ENCODE data around the gene SLC41A3.
"Not testable (repeated sequence)": the region's sequence is repeated elsewhere in the genome, so short reads cannot be mapped to it uniquely, and the experiment has no call there.

The SLC41A3 gene

GRCh38 chr3:126077754-126078153 is 6.2 kb downstream of the SLC41A3 start:
- Histone ChIP-seq H3K36me3 (ENCODE audit: control insufficient read depth, insufficient read depth, low read length) (no peaks in the 10 kb centered on the region), H3K4me1 (ENCODE audit: control insufficient read depth, insufficient read depth, low read length) (no peaks in the 10 kb centered on the region), H3K27ac (ENCODE audit: low read depth, low read length) (no peak overlapping the region), H3K27me3 (ENCODE audit: control insufficient read depth, insufficient read depth, low read length) (no peaks in the 10 kb centered on the region), H3K9me3 (ENCODE audit: control insufficient read depth, insufficient read depth, low read length) (no peaks in the 10 kb centered on the region), H3K4me3 (ENCODE audit: low read depth, low read length) (no peak overlapping the region), H3K9ac (ENCODE audit: low read depth, low read length) (no peak overlapping the region)

GRCh38 chr3:126076140-126076539 is 7.8 kb downstream of the SLC41A3 start:
- H3K4me3 ChIP-seq (ENCODE audit: low read depth, low read length), result no peak overlapping the region
- no peaks in the 10 kb centered on the region for H3K27me3 ChIP-seq (ENCODE audit: control insufficient read depth, insufficient read depth, low read length)
- H3K4me1 ChIP-seq (ENCODE audit: control insufficient read depth, insufficient read depth, low read length), result no peaks in the 10 kb centered on the region
- no peak overlapping the region for H3K9ac ChIP-seq (ENCODE audit: low read depth, low read length)
- no peaks in the 10 kb centered on the region for H3K9me3 ChIP-seq (ENCODE audit: control insufficient read depth, insufficient read depth, low read length)
- no peak overlapping the region for H3K27ac ChIP-seq (ENCODE audit: low read depth, low read length)
- no peaks in the 10 kb centered on the region for H3K36me3 ChIP-seq (ENCODE audit: control insufficient read depth, insufficient read depth, low read length)

GRCh38 chr3:126070146-126070545 is 13.8 kb downstream of the SLC41A3 start:
- no peak overlapping the region for H3K4me3 ChIP-seq (ENCODE audit: low read depth, low read length)
- H3K27me3 ChIP-seq (ENCODE audit: control insufficient read depth, insufficient read depth, low read length), result no peaks in the 10 kb centered on the region
- no peak overlapping the region for H3K27ac ChIP-seq (ENCODE audit: low read depth, low read length)
- H3K9me3 ChIP-seq (ENCODE audit: control insufficient read depth, insufficient read depth, low read length), result no peaks in the 10 kb centered on the region
- no peak overlapping the region for H3K9ac ChIP-seq (ENCODE audit: low read depth, low read length)
- H3K4me1 ChIP-seq (ENCODE audit: control insufficient read depth, insufficient read depth, low read length), result no peaks in the 10 kb centered on the region
- no peaks in the 10 kb centered on the region for H3K36me3 ChIP-seq (ENCODE audit: control insufficient read depth, insufficient read depth, low read length)

DNA sequence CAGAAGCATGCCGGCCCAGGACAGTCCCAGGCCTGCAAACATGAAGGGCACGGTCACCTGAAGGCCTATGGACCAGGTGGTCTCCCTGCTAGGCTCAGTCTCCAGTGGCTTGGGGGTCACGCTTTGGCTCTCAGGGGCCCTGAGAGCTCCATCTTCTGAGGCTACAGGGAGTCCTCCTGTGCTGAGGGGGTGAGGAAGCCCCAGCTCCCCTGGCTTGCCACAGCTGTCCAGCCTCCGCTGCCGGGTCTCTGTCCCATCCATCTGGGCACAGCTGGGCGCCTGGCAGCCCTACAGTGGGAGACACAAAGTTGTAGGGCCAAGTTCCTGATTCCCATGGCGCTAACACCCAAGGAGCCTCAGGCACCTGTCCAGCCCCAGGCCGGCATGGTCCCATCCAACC is 16.0 kb downstream of the SLC41A3 start:
- Histone ChIP-seq H3K27ac (ENCODE audit: low read depth, low read length) (no peak overlapping the region), H3K9ac (ENCODE audit: low read depth, low read length) (no peak overlapping the region), H3K4me3 (ENCODE audit: low read depth, low read length) (no peak overlapping the region)

GRCh38 chr3:126066676-126067075 is 17.2 kb downstream of the SLC41A3 start:
- H3K27me3 ChIP-seq (ENCODE audit: control insufficient read depth, insufficient read depth, low read length); H3K9me3 ChIP-seq (ENCODE audit: control insufficient read depth, insufficient read depth, low read length); H3K4me3 ChIP-seq (ENCODE audit: low read depth, low read length); H3K36me3 ChIP-seq (ENCODE audit: control insufficient read depth, insufficient read depth, low read length); H3K4me1 ChIP-seq (ENCODE audit: control insufficient read depth, insufficient read depth, low read length); H3K9ac ChIP-seq (ENCODE audit: low read depth, low read length); H3K27ac ChIP-seq (ENCODE audit: low read depth, low read length): not testable (repeated sequence)

More for the DNA sequence above, 16.0 kb downstream of the SLC41A3 start:
- H3K4me1 ChIP-seq (ENCODE audit: control insufficient read depth, insufficient read depth, low read length), result no peaks in the 10 kb centered on the region
- no peaks in the 10 kb centered on the region for H3K27me3 ChIP-seq (ENCODE audit: control insufficient read depth, insufficient read depth, low read length)
- H3K36me3 ChIP-seq (ENCODE audit: control insufficient read depth, insufficient read depth, low read length), result no peaks in the 10 kb centered on the region
- no peaks in the 10 kb centered on the region for H3K9me3 ChIP-seq (ENCODE audit: control insufficient read depth, insufficient read depth, low read length)

- no peaks in the 10 kb centered on the region for H3K27me3 ChIP-seq (ENCODE audit: control insufficient read depth, insufficient read depth, low read length)
- H3K4me3 ChIP-seq (ENCODE audit: low read depth, low read length), result no peak overlapping the region
- H3K27ac ChIP-seq (ENCODE audit: low read depth, low read length), result no peak overlapping the region
Observed at GRCh38 chr3:126065876-126066275, 18.0 kb downstream of the SLC41A3 start.

GRCh38 chr3:126064627-126065258 is 19.2 kb downstream of the SLC41A3 start:
- Histone ChIP-seq H3K9ac (ENCODE audit: low read depth, low read length) (no peak overlapping the region), H3K4me1 (ENCODE audit: control insufficient read depth, insufficient read depth, low read length) (no peaks in the 10 kb centered on the region), H3K9me3 (ENCODE audit: control insufficient read depth, insufficient read depth, low read length) (no peaks in the 10 kb centered on the region), H3K36me3 (ENCODE audit: control insufficient read depth, insufficient read depth, low read length) (no peaks in the 10 kb centered on the region), H3K27ac (ENCODE audit: low read depth, low read length) (no peak overlapping the region), H3K27me3 (ENCODE audit: control insufficient read depth, insufficient read depth, low read length) (no peaks in the 10 kb centered on the region), H3K4me3 (ENCODE audit: low read depth, low read length) (no peak overlapping the region)

More at GRCh38 chr3:126065876-126066275, 18.0 kb downstream of the SLC41A3 start:
- no peaks in the 10 kb centered on the region for H3K9me3 ChIP-seq (ENCODE audit: control insufficient read depth, insufficient read depth, low read length)
- no peaks in the 10 kb centered on the region for H3K4me1 ChIP-seq (ENCODE audit: control insufficient read depth, insufficient read depth, low read length)
- H3K36me3 ChIP-seq (ENCODE audit: control insufficient read depth, insufficient read depth, low read length), result no peaks in the 10 kb centered on the region
- H3K9ac ChIP-seq (ENCODE audit: low read depth, low read length), result no peak overlapping the region

- no peak overlapping the region for H3K9ac ChIP-seq (ENCODE audit: low read depth, low read length)
- no peak overlapping the region for H3K4me3 ChIP-seq (ENCODE audit: low read depth, low read length)
- H3K27ac ChIP-seq (ENCODE audit: low read depth, low read length), result no peak overlapping the region
- H3K9me3 ChIP-seq (ENCODE audit: control insufficient read depth, insufficient read depth, low read length), result no peaks in the 10 kb centered on the region
- H3K27me3 ChIP-seq (ENCODE audit: control insufficient read depth, insufficient read depth, low read length), result no peaks in the 10 kb centered on the region
- H3K36me3 ChIP-seq (ENCODE audit: control insufficient read depth, insufficient read depth, low read length), result no peaks in the 10 kb centered on the region
- no peaks in the 10 kb centered on the region for H3K4me1 ChIP-seq (ENCODE audit: control insufficient read depth, insufficient read depth, low read length)
Observed at GRCh38 chr3:126063358-126063965, 20.5 kb downstream of the SLC41A3 start.

- H3K27me3 ChIP-seq (ENCODE audit: control insufficient read depth, insufficient read depth, low read length), result no peaks in the 10 kb centered on the region
- H3K9me3 ChIP-seq (ENCODE audit: control insufficient read depth, insufficient read depth, low read length), result no peaks in the 10 kb centered on the region
- no peaks in the 10 kb centered on the region for H3K36me3 ChIP-seq (ENCODE audit: control insufficient read depth, insufficient read depth, low read length)
- no peak overlapping the region for H3K4me3 ChIP-seq (ENCODE audit: low read depth, low read length)
- no peaks in the 10 kb centered on the region for H3K4me1 ChIP-seq (ENCODE audit: control insufficient read depth, insufficient read depth, low read length)
- no peak overlapping the region for H3K9ac ChIP-seq (ENCODE audit: low read depth, low read length)
- H3K27ac ChIP-seq (ENCODE audit: low read depth, low read length), result no peak overlapping the region
Observed at GRCh38 chr3:126061301-126062032, 22.5 kb downstream of the SLC41A3 start.

DNA sequence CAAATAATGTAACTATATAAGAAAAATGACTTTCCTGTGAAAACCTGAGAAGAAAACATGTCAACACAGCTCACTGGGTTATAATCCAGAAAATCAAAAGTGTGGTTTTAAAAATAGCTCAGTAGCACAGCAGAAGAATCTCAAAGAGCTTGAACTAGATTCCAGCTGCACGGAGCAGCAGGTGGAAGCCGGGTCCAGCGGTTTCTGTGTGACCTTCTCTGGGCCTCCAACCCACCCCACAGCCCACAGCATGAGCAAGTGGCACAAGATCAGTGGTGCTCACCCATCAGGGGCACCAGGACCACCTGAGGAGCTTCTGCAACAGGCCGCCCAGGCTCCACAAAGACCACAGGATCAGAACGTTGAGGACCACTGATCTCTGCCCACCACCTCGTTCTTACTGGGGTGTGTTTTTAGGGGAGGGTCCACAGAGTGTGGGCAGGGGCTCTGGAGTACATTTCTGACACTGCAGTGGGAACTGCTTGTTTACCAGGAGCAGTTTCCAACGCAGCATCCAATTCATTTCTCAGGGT is 23.2 kb downstream of the SLC41A3 start:
- Histone ChIP-seq H3K9ac (ENCODE audit: low read depth, low read length) (no peak overlapping the region), H3K9me3 (ENCODE audit: control insufficient read depth, insufficient read depth, low read length) (no peaks in the 10 kb centered on the region), H3K27ac (ENCODE audit: low read depth, low read length) (no peak overlapping the region), H3K4me3 (ENCODE audit: low read depth, low read length) (no peak overlapping the region), H3K4me1 (ENCODE audit: control insufficient read depth, insufficient read depth, low read length) (no peaks in the 10 kb centered on the region), H3K36me3 (ENCODE audit: control insufficient read depth, insufficient read depth, low read length) (no peaks in the 10 kb centered on the region), H3K27me3 (ENCODE audit: control insufficient read depth, insufficient read depth, low read length) (no peaks in the 10 kb centered on the region)

GRCh38 chr3:126058666-126059065 is 25.3 kb downstream of the SLC41A3 start:
- H3K36me3 ChIP-seq (ENCODE audit: control insufficient read depth, insufficient read depth, low read length), result no peaks in the 10 kb centered on the region

More at GRCh38 chr3:126058666-126059065, 25.3 kb downstream of the SLC41A3 start:
- H3K27me3 ChIP-seq (ENCODE audit: control insufficient read depth, insufficient read depth, low read length), result no peaks in the 10 kb centered on the region
- H3K4me3 ChIP-seq (ENCODE audit: low read depth, low read length), result no peak overlapping the region
- no peaks in the 10 kb centered on the region for H3K4me1 ChIP-seq (ENCODE audit: control insufficient read depth, insufficient read depth, low read length)
- no peak overlapping the region for H3K9ac ChIP-seq (ENCODE audit: low read depth, low read length)
- H3K27ac ChIP-seq (ENCODE audit: low read depth, low read length), result no peak overlapping the region
- no peaks in the 10 kb centered on the region for H3K9me3 ChIP-seq (ENCODE audit: control insufficient read depth, insufficient read depth, low read length)

Data from HUES48 (cell line).